Measurements from ENCODE around the gene LTBP1. TPM values are rescaled to one million over a fixed set of nuclear protein-coding genes. Genes with fewer than 3 reads are reported as not detected.

Gene LTBP1
- total RNA-seq, 4 donors from 2014 or later = 15.8 to 56.7 (median 28.3) TPM

DNA sequence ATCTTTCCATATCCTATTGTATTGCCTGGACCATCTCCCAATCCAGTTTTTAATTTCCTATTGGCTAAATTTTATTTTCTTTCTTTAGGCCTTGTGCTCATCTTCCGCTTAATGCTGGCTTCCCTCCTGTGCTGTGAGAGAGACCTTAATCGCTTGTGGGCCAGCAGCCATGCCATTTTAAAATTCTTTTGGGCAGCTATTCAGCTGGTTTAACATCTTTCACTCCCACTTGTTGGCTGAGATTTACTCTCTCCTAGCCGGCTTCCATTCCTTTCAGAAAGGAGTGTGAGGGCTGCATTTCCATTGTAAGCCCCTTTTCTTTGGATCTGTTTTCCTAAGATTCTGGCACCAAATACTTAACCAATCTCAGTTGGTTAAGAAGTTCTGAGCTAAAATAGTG is 388.8 kb downstream of the LTBP1 start:
- TF ChIP-seq EP300 (IDR thresholded peaks at IDR 0.05; ENCODE audit: low read depth) (no peak), POLR2A (IDR thresholded peaks at IDR 0.05) (no peak), POLR2AphosphoS5 (IDR thresholded peaks at IDR 0.05) (no peak)
- TF ChIP-seq, protein P1, sequence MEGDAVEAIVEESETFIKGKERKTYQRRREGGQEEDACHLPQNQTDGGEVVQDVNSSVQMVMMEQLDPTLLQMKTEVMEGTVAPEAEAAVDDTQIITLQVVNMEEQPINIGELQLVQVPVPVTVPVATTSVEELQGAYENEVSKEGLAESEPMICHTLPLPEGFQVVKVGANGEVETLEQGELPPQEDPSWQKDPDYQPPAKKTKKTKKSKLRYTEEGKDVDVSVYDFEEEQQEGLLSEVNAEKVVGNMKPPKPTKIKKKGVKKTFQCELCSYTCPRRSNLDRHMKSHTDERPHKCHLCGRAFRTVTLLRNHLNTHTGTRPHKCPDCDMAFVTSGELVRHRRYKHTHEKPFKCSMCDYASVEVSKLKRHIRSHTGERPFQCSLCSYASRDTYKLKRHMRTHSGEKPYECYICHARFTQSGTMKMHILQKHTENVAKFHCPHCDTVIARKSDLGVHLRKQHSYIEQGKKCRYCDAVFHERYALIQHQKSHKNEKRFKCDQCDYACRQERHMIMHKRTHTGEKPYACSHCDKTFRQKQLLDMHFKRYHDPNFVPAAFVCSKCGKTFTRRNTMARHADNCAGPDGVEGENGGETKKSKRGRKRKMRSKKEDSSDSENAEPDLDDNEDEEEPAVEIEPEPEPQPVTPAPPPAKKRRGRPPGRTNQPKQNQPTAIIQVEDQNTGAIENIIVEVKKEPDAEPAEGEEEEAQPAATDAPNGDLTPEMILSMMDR (IDR thresholded peaks at IDR 0.05) = no peak
- no peak overlapping the region for H3K27ac ChIP-seq
- no peak for DNase-seq
- no peak overlapping the region for H3K4me3 ChIP-seq
- WGBS, 2 donors (ENCODE audit: low coverage in 1 of 2) = 94% methylated on average over 2 to 3 of the region's 3 CpGs
- intact Hi-C loops (cut with DNase I; ENCODE audit: low total_unique reads) = no loop called here
- no peaks in the 10 kb centered on the region for H3K9me3 ChIP-seq
- no peaks in the 10 kb centered on the region for H3K27me3 ChIP-seq
- no peaks in the 10 kb centered on the region for H3K36me3 ChIP-seq
- H3K4me1 ChIP-seq = no peaks in the 10 kb centered on the region
- in situ Hi-C loops (cut with MboI; ENCODE audit: low pct_ligation_motif_present in 1 of 4, low pct_unique_long_range_greater_than_20kb in 1 of 4, low sequenced_read_pairs in 3 of 4) = no loop called here

- intact Hi-C loops (cut with DNase I; ENCODE audit: low total_unique reads) (no loop called here), in situ Hi-C loops (cut with MboI; ENCODE audit: low pct_ligation_motif_present in 1 of 4, low pct_unique_long_range_greater_than_20kb in 1 of 4, low sequenced_read_pairs in 3 of 4) (no loop called here)
- 59 to 80% methylated on average over 4 of the region's 4 CpGs for WGBS, 2 donors (ENCODE audit: low coverage in 1 of 2)
These were observed 389.4 kb downstream of the LTBP1 start for GRCh38 chr2:33336036-33336625.

DNA sequence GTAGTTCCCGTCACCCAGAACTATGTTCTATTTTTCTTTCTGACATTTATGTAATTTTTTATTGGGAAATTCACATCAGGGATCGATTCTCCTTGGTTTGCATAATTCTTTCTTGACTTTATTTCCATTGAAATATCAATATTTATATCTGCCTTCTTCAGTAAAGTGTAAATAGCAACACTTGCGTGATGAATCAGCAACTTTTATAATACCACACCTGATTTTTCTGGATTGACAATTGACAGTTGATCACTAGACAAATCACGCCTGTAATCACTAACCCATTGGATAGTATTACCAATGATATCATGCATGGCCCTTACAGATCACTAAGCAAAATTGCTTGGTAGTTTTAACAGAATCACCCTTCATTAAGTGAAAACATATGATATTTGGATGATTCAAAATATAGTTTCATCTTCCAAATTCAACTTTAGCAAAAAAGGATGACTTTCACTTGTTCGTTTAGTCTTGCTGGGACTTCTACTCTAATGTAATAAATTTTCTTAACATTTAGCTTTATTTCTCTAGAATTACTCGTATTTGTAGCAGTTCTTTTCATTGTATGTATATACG is 390.7 kb downstream of the LTBP1 start:
- in situ Hi-C loops (cut with MboI; ENCODE audit: low pct_ligation_motif_present in 1 of 4, low pct_unique_long_range_greater_than_20kb in 1 of 4, low sequenced_read_pairs in 3 of 4) (no loop called here), intact Hi-C loops (cut with DNase I; ENCODE audit: low total_unique reads) (no loop called here)
- no peak for DNase-seq
- no peak overlapping the region for H3K4me3 ChIP-seq
- H3K27me3 ChIP-seq = no peaks in the 10 kb centered on the region
- H3K4me1 ChIP-seq = no peaks in the 10 kb centered on the region
- 89 to 90% methylated on average over 7 of the region's 7 CpGs for WGBS, 2 donors (ENCODE audit: low coverage in 1 of 2)
- no peaks in the 10 kb centered on the region for H3K9me3 ChIP-seq
- H3K36me3 ChIP-seq = no peaks in the 10 kb centered on the region
- TF ChIP-seq EP300 (IDR thresholded peaks at IDR 0.05; ENCODE audit: low read depth) = no peak
- TF ChIP-seq, protein P1 (IDR thresholded peaks at IDR 0.05) = no peak
- no peak for TF ChIP-seq POLR2A (IDR thresholded peaks at IDR 0.05)
- TF ChIP-seq POLR2AphosphoS5 (IDR thresholded peaks at IDR 0.05) = no peak
- no peak overlapping the region for H3K27ac ChIP-seq

More at GRCh38 chr2:33336036-33336625, 389.4 kb downstream of the LTBP1 start:
- Histone ChIP-seq H3K27ac (no peak overlapping the region), H3K9me3 (no peaks in the 10 kb centered on the region), H3K27me3 (no peaks in the 10 kb centered on the region), H3K4me3 (no peak overlapping the region), H3K4me1 (no peaks in the 10 kb centered on the region), H3K36me3 (no peaks in the 10 kb centered on the region)
- TF ChIP-seq EP300 (IDR thresholded peaks at IDR 0.05; ENCODE audit: low read depth) = no peak
- TF ChIP-seq POLR2A (IDR thresholded peaks at IDR 0.05) = no peak
- TF ChIP-seq, protein P1 (IDR thresholded peaks at IDR 0.05) = no peak
- TF ChIP-seq POLR2AphosphoS5 (IDR thresholded peaks at IDR 0.05) = no peak
- no peak for DNase-seq

- H3K9me3 ChIP-seq = no peaks in the 10 kb centered on the region
- H3K4me1 ChIP-seq = no peaks in the 10 kb centered on the region
- H3K4me3 ChIP-seq = no peak overlapping the region
- no peak overlapping the region for H3K27ac ChIP-seq
- DNase-seq = no peak
- WGBS, 2 donors (ENCODE audit: low coverage in 1 of 2) = 83 to 86% methylated on average over 4 of the region's 4 CpGs
- in situ Hi-C loops (cut with MboI; ENCODE audit: low pct_ligation_motif_present in 1 of 4, low pct_unique_long_range_greater_than_20kb in 1 of 4, low sequenced_read_pairs in 3 of 4) = no loop called here
- TF ChIP-seq, protein P1 (IDR thresholded peaks at IDR 0.05) = no peak
- TF ChIP-seq EP300 (IDR thresholded peaks at IDR 0.05; ENCODE audit: low read depth) = no peak
- no peak for TF ChIP-seq POLR2A (IDR thresholded peaks at IDR 0.05)
- TF ChIP-seq POLR2AphosphoS5 (IDR thresholded peaks at IDR 0.05) = no peak
- intact Hi-C loops (cut with DNase I; ENCODE audit: low total_unique reads) = no loop called here
- no peaks in the 10 kb centered on the region for H3K36me3 ChIP-seq
- no peaks in the 10 kb centered on the region for H3K27me3 ChIP-seq
These were observed 391.2 kb downstream of the LTBP1 start for GRCh38 chr2:33337981-33338380.

All from transverse colon (tissue), 4 donors.